Transverse colon (tissue), 3 donors: ENCODE data around the gene ZNHIT1.

Source experiments
- CTCF ChIP-seq, 5 experiments: fragments of 200-600 bp in 3 of 5; fragments of 450-650 bp in 2 of 5; sonication (generic) in 3 of 5; IDR thresholded peaks; 1 replicate in 2 of 5; 2 replicates in 3 of 5; pipeline ENCODE4 v1.5.1; 2016 to 2017; ENCODE audit warnings: antibody characterized with exemption in 5 of 5, inconsistent platforms in 3 of 5, mild to moderate bottlenecking in 2 of 5, moderate library complexity in 1 of 5
- POLR2A ChIP-seq: fragments of 450-650 bp; IDR thresholded peaks from one replicate; pipeline ENCODE4 v1.6.1; 2016; ENCODE audit warnings: antibody characterized with exemption, mild to moderate bottlenecking, moderate library complexity

GRCh38 chr7:101238226-101239182 is 20.5 kb downstream of the ZNHIT1 start:
- no peak for TF ChIP-seq CTCF (IDR thresholded peaks at IDR 0.05)
- no peak for TF ChIP-seq POLR2A
